ENCODE measurements around the gene KCNH2. TPM values are rescaled to one million over a fixed set of nuclear protein-coding genes. Genes with fewer than 3 reads are reported as not detected.

KCNH2 gene
- total and polyA plus RNA-seq, 2 donors (not counting 1 experiment from before 2014, with no cell fraction given) = 0.86 to 2.7 TPM

- H3K4me1 ChIP-seq (ENCODE audit: control insufficient read depth in 2 of 2, insufficient read depth in 2 of 2, low read length in 2 of 2) = peaks cover 8 to 24% of the 10 kb centered on the region in 2 donors
- no peaks in the 10 kb centered on the region for H4K20me1 ChIP-seq (ENCODE audit: control insufficient read depth, insufficient read depth, low read length, poor library complexity, severe bottlenecking)
- ChIA-PET CTCF (interaction anchor here (1.6 kb wide), 1 partner anchor 95 kb away, joined by 3 read pairs; no protein-coding TSS in a partner anchor), POLR2A (no interaction called here)
- no peaks in the 10 kb centered on the region for H3K79me2 ChIP-seq (ENCODE audit: control insufficient read depth, insufficient read depth, low read length)
- no peaks in the 10 kb centered on the region for H3K36me3 ChIP-seq (replicated peaks in 1 of 2; ENCODE audit: control extremely low read depth in 1 of 2, control insufficient read depth in 1 of 2, extremely low read depth in 1 of 2, insufficient read depth in 2 of 2, low read length in 1 of 2)
- intact Hi-C loops (cut with micrococcal nuclease) = no loop called here
- no peak overlapping the region for H2AFZ ChIP-seq (ENCODE audit: insufficient read depth, low read depth, low read length, poor library complexity, severe bottlenecking)
- H3K9me3 Mint-ChIP-seq (ENCODE audit: insufficient read depth) = peaks cover 3% of the 10 kb centered on the region
- H3K9me3 ChIP-seq (ENCODE audit: control extremely low read depth in 1 of 3, control insufficient read depth in 2 of 3, insufficient read depth in 1 of 3, low read length in 2 of 3) = peaks cover 0 to 41% (median 5%) of the 10 kb centered on the region in 3 donors
- WGBS (ENCODE audit: insufficient coverage) = no CpG with 5 or more reads among the region's 5 CpGs
- peaks cover 42% of the 10 kb centered on the region for H3K27me3 Mint-ChIP-seq
- peak; percentile 58 for ATAC-seq (ENCODE audit: low read depth)
- no peak overlapping the region for H3K27ac ChIP-seq (ENCODE audit: low read length in 2 of 2)
- peaks cover 13% of the 10 kb centered on the region for H3K4me1 Mint-ChIP-seq
- DNase-seq = peak; percentile 19
- H3K4me2 ChIP-seq (replicated peaks; ENCODE audit: low read depth, low read length, poor library complexity, severe bottlenecking) = no peak overlapping the region
- no peak overlapping the region for H3K4me3 Mint-ChIP-seq
- no peak overlapping the region for H3K27ac Mint-ChIP-seq
- peaks cover 0 to 47% (median 9%) of the 10 kb centered on the region in 4 experiments for H3K27me3 ChIP-seq (replicated peaks in 1 of 4; ENCODE audit: control extremely low read depth in 1 of 4, control insufficient read depth in 3 of 4, insufficient read depth in 4 of 4, low read length in 3 of 4)
- H3K4me3 ChIP-seq (ENCODE audit: control extremely low read depth in 1 of 5, extremely low read depth in 1 of 5, insufficient read depth in 1 of 5, low read depth in 2 of 5, low read length in 4 of 5) = no peak overlapping the region
- no peak overlapping the region for H3K9ac ChIP-seq (ENCODE audit: low read length)
- TF ChIP-seq CTCF (IDR thresholded peaks at IDR 0.05) (no peak), EZH2 (IDR thresholded peaks at IDR 0.05; ENCODE audit: borderline replicate concordance, insufficient read depth, low read depth, low read length, poor library complexity, severe bottlenecking) (no peak)
These were observed 14.7 kb upstream of the KCNH2 start for GRCh38 chr7:150992833-150993302.

DNA sequence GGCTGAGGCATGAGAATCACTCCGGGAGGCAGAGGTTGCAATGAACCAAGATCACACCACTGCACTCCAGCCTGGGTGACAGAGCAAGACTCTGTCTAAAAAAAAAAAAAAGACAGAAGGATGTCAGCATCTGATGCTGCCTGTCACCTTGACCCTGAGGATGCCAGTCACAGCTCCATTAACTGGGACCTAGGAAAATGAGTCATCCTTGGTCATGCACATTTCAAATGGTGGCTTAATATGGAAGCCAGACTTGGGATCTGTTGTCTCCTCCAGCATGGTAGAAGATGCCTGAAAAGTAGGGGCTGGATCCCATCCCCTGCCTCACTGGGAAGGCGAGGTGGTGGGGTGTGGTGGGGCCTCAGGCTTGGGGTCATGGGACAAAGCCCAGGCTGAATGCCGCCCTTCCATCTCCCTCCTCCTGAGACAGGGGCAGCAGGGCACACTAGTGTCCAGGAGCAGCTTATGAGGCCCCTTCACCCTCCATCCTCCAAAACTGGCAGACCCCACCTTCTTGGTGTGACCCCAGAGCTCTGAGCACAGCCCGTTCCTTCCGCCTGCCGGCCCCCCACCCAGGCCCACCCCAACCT is 14.0 kb upstream of the KCNH2 start:
- Histone ChIP-seq H3K27ac (ENCODE audit: low read length in 2 of 2) (no peak overlapping the region), H3K79me2 (ENCODE audit: control insufficient read depth, insufficient read depth, low read length) (no peaks in the 10 kb centered on the region), H3K27me3 (replicated peaks in 1 of 4; ENCODE audit: control extremely low read depth in 1 of 4, control insufficient read depth in 3 of 4, insufficient read depth in 4 of 4, low read length in 3 of 4) (peaks cover 0 to 47% (median 7%) of the 10 kb centered on the region in 4 experiments), H4K20me1 (ENCODE audit: control insufficient read depth, insufficient read depth, low read length, poor library complexity, severe bottlenecking) (no peaks in the 10 kb centered on the region), H3K4me3 (ENCODE audit: control extremely low read depth in 1 of 5, extremely low read depth in 1 of 5, insufficient read depth in 1 of 5, low read depth in 2 of 5, low read length in 4 of 5) (no peak overlapping the region), H3K9ac (ENCODE audit: low read length) (no peak overlapping the region), H3K4me2 (replicated peaks; ENCODE audit: low read depth, low read length, poor library complexity, severe bottlenecking) (no peak overlapping the region), H3K36me3 (replicated peaks in 1 of 2; ENCODE audit: control extremely low read depth in 1 of 2, control insufficient read depth in 1 of 2, extremely low read depth in 1 of 2, insufficient read depth in 2 of 2, low read length in 1 of 2) (no peaks in the 10 kb centered on the region), H2AFZ (ENCODE audit: insufficient read depth, low read depth, low read length, poor library complexity, severe bottlenecking) (no peak overlapping the region), H3K9me3 (ENCODE audit: control extremely low read depth in 1 of 3, control insufficient read depth in 2 of 3, insufficient read depth in 1 of 3, low read length in 2 of 3) (peaks cover 0 to 36% (median 5%) of the 10 kb centered on the region in 3 donors), H3K4me1 (ENCODE audit: control insufficient read depth in 2 of 2, insufficient read depth in 2 of 2, low read length in 2 of 2) (peaks cover 8 to 24% of the 10 kb centered on the region in 2 donors)
- Mint-ChIP-seq H3K27me3 (peaks cover 41% of the 10 kb centered on the region), H3K4me1 (peaks cover 13% of the 10 kb centered on the region), H3K9me3 (ENCODE audit: insufficient read depth) (peaks cover 3% of the 10 kb centered on the region), H3K27ac (no peak overlapping the region), H3K4me3 (no peak overlapping the region)
- DNase-seq = no peak
- intact Hi-C loops (cut with micrococcal nuclease) = no loop called here
- ATAC-seq (ENCODE audit: low read depth) = no peak
- CTCF ChIA-PET = interaction anchor here (0.7 to 1.6 kb wide), 2 partner anchors 94 to 264 kb away, joined by 3 read pairs; no protein-coding TSS in a partner anchor
- POLR2A ChIA-PET = no interaction called here
- 98% methylated on average over 4 of the region's 6 CpGs for WGBS (ENCODE audit: insufficient coverage)
- TF ChIP-seq EZH2 (IDR thresholded peaks at IDR 0.05; ENCODE audit: borderline replicate concordance, insufficient read depth, low read depth, low read length, poor library complexity, severe bottlenecking) = no peak
- TF ChIP-seq CTCF (IDR thresholded peaks at IDR 0.05) = no peak
